ENCODE measurements around the gene PUM1. TPM values are rescaled to one million over a fixed set of nuclear protein-coding genes. Genes with fewer than 3 reads are reported as not detected.

Gene PUM1
- total RNA-seq, 2 donors from 2014 or later: 207 to 210 TPM

DNA sequence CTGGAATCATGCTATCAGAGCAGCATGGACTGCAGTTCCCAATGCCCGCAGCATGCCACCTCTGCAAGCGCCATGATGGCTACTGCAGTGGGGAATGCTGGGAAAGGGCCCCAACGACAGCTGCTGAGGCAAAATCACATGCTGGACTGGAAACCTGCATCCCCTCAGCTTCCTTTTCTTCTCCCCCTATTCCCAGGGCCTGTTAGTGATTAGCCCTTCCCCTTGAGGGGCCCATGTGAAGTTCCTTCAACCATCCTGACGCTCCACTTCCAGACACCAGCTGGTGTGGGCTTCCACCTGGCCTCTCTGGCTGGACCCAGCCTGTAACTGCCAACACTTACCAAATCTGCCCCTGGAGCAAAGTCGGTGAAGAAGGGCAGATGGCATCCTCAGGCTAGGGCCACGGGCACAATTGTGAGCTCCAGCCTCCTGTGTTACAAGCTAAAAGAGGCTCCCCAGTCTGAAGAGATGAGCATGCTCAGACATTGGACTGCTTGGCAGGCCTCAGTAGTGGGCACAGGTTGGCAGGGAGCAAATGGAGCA is 134.8 kb downstream of the PUM1 start:
- TF ChIP-seq, protein P1, sequence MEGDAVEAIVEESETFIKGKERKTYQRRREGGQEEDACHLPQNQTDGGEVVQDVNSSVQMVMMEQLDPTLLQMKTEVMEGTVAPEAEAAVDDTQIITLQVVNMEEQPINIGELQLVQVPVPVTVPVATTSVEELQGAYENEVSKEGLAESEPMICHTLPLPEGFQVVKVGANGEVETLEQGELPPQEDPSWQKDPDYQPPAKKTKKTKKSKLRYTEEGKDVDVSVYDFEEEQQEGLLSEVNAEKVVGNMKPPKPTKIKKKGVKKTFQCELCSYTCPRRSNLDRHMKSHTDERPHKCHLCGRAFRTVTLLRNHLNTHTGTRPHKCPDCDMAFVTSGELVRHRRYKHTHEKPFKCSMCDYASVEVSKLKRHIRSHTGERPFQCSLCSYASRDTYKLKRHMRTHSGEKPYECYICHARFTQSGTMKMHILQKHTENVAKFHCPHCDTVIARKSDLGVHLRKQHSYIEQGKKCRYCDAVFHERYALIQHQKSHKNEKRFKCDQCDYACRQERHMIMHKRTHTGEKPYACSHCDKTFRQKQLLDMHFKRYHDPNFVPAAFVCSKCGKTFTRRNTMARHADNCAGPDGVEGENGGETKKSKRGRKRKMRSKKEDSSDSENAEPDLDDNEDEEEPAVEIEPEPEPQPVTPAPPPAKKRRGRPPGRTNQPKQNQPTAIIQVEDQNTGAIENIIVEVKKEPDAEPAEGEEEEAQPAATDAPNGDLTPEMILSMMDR (conservative IDR thresholded peaks at IDR 0.05): no peak
- no peak overlapping the region for H3K4me3 Mint-ChIP-seq
- Histone ChIP-seq H3K9ac (ENCODE audit: extremely low read depth, low read length, poor library complexity, severe bottlenecking) (no peak overlapping the region), H3K9me3 (ENCODE audit: control insufficient read depth, low read length) (no peaks in the 10 kb centered on the region), H3K27me3 (ENCODE audit: control insufficient read depth, insufficient read depth, low read length, poor library complexity, severe bottlenecking) (no peaks in the 10 kb centered on the region), H3K4me3 (ENCODE audit: low read length) (no peak overlapping the region), H3K36me3 (ENCODE audit: control insufficient read depth, insufficient read depth, low read length) (peaks cover 46% of the 10 kb centered on the region), H3K4me1 (ENCODE audit: control insufficient read depth, insufficient read depth, low read length) (no peaks in the 10 kb centered on the region), H3K27ac (ENCODE audit: low read depth, low read length) (peak overlapping the region; percentile 40)
- no peaks in the 10 kb centered on the region for H3K27me3 Mint-ChIP-seq (ENCODE audit: insufficient read depth)
- H3K9me3 Mint-ChIP-seq: no peaks in the 10 kb centered on the region
- H3K4me1 Mint-ChIP-seq: peaks cover 1% of the 10 kb centered on the region
- peak; percentile 66 for DNase-seq
- H3K36me3 Mint-ChIP-seq (ENCODE audit: low read depth): peaks cover 28% of the 10 kb centered on the region
- 90 to 100% methylated on average over 3 to 6 of the region's 6 CpGs for WGBS, 2 experiments (ENCODE audit: insufficient coverage in 1 of 2, insufficient read length in 1 of 2)
- peak overlapping the region; percentile 36 for H3K27ac Mint-ChIP-seq

DNA sequence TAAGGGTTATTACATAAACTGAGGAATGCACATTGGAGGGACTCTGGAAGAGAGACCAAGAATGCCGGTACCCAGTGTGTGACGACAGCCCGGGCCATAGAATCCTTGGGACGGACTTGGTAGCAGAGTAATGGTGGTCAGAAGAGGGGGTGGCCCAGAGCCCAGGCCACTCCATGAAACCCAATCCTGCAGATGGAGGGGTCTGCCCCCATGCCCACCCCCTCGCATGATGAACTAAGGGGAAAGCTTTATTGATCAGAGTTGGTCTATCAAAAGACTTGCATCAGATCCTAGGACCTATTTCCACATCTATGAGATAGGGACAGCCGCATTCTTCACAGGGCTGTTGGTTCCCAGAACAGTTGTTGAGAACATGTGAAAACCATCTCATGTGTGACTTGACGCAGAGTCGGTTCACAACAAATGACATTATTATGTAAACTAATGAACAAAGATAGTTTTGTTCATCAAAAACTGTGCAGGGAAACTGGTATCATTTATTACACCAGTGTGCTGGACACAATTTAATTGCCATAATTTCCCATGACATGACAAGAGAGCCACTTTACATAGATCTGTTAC is 135.5 kb downstream of the PUM1 start:
- peaks cover 1% of the 10 kb centered on the region for H3K4me1 Mint-ChIP-seq

DNA sequence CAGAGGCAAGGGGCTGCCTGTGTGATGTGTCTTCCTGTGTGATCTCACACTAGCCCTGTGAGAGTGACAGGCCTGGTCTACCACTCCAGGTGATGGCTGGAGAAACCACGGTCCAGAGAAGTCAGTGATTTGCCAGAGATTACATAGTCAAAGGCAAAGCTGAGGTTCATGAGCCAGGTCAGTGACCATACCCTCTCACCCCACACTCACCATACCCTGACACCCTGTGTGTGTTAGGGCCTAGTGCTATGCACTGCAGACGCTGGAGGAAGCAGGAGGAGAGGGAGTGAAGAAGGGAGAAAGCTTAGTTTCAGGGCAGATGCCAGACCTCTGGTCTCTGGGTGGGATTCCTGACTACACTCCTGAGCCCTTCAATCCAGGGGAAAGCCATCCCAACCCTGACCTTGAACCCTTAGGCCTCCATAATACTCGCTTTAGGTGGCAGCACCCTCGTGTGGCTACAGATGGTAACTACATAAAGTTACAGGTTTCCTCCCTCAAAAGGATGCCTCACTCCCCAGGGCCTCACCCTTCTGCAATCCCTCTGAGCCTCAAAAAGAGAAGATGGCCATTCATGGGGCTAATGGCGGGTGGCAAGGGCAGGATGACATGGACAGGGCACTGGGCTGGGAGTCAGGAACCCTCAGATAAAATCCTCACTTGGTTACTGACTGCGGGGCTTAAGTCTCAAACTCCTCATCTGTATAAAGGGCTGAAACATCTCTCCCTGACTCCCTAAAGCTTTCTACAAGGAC is 136.2 kb downstream of the PUM1 start:
- 50% methylated on average over 2 to 6 of the region's 6 CpGs for WGBS, 2 experiments (ENCODE audit: insufficient coverage in 1 of 2, insufficient read length in 1 of 2)
- Mint-ChIP-seq H3K36me3 (ENCODE audit: low read depth) (peaks cover 16% of the 10 kb centered on the region), H3K4me3 (no peak overlapping the region), H3K4me1 (no peaks in the 10 kb centered on the region), H3K27me3 (ENCODE audit: insufficient read depth) (no peaks in the 10 kb centered on the region), H3K27ac (peak overlapping the region; percentile 66), H3K9me3 (no peaks in the 10 kb centered on the region)
- H3K27ac ChIP-seq (ENCODE audit: low read depth, low read length): no peak overlapping the region
- TF ChIP-seq, protein P1 (conservative IDR thresholded peaks at IDR 0.05): peak; percentile 87
- H3K9me3 ChIP-seq (ENCODE audit: control insufficient read depth, low read length): no peaks in the 10 kb centered on the region
- H3K27me3 ChIP-seq (ENCODE audit: control insufficient read depth, insufficient read depth, low read length, poor library complexity, severe bottlenecking): no peaks in the 10 kb centered on the region
- peaks cover 33% of the 10 kb centered on the region for H3K36me3 ChIP-seq (ENCODE audit: control insufficient read depth, insufficient read depth, low read length)
- H3K9ac ChIP-seq (ENCODE audit: extremely low read depth, low read length, poor library complexity, severe bottlenecking): no peak overlapping the region
- H3K4me3 ChIP-seq (ENCODE audit: low read length): no peak overlapping the region
- peak; percentile 90 for DNase-seq
- no peaks in the 10 kb centered on the region for H3K4me1 ChIP-seq (ENCODE audit: control insufficient read depth, insufficient read depth, low read length)

More for the DNA sequence above, 135.5 kb downstream of the PUM1 start:
- DNase-seq: peak; percentile 59
- H3K9ac ChIP-seq (ENCODE audit: extremely low read depth, low read length, poor library complexity, severe bottlenecking): no peak overlapping the region
- H3K27me3 ChIP-seq (ENCODE audit: control insufficient read depth, insufficient read depth, low read length, poor library complexity, severe bottlenecking): no peaks in the 10 kb centered on the region
- H3K9me3 ChIP-seq (ENCODE audit: control insufficient read depth, low read length): no peaks in the 10 kb centered on the region
- no peak overlapping the region for H3K27ac Mint-ChIP-seq
- TF ChIP-seq, protein P1 (conservative IDR thresholded peaks at IDR 0.05): no peak
- no peak overlapping the region for H3K4me3 Mint-ChIP-seq
- H3K4me3 ChIP-seq (ENCODE audit: low read length): no peak overlapping the region
- no peaks in the 10 kb centered on the region for H3K4me1 ChIP-seq (ENCODE audit: control insufficient read depth, insufficient read depth, low read length)
- H3K36me3 ChIP-seq (ENCODE audit: control insufficient read depth, insufficient read depth, low read length): peaks cover 40% of the 10 kb centered on the region
- no peaks in the 10 kb centered on the region for H3K9me3 Mint-ChIP-seq
- H3K36me3 Mint-ChIP-seq (ENCODE audit: low read depth): peaks cover 23% of the 10 kb centered on the region
- H3K27me3 Mint-ChIP-seq (ENCODE audit: insufficient read depth): no peaks in the 10 kb centered on the region
- H3K27ac ChIP-seq (ENCODE audit: low read depth, low read length): peak overlapping the region; percentile 40
- WGBS, 2 experiments (ENCODE audit: insufficient coverage in 1 of 2, insufficient read length in 1 of 2): 90 to 97% methylated on average over 6 to 8 of the region's 8 CpGs
